ENCODE data around the gene LRRN4. TPM values are rescaled to one million over a fixed set of nuclear protein-coding genes. Genes with fewer than 3 reads are reported as not detected.

LRRN4 gene
- total and polyA plus RNA-seq, 2 of the 8 experiments (the other 6 are each of a cell fraction or from before 2014, with no cell fraction given) = 0.21 to 0.89 TPM

DNA sequence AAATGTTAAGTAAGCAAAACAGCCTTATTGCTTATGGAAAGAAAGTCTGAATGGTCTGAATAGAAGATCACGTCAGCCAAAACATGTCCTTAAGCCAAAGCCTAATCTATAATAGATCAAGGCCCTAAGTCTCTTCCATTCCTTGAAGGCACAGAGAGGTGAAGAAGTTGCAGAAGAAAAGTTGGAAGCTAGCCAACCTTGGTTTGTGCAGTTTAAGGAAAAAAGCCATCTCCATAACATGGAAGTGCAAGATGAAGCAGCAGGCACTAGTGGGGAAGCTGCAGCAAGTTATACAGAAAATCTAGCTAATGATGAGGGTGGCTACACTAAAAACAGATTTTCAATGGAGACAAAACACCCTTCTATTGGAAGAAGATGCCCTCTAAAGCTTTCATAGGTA lies 29.1 kb downstream of the LRRN4 start (continued):
- no peak for TF ChIP-seq SP1 (IDR thresholded peaks at IDR 0.05; ENCODE audit: low read depth, low read length)

Data from H1 (cell line).